D721Med (cell line): Measurements from ENCODE around the gene SH3PXD2A.

ENCODE experiments used
- DNase-seq: peaks from one replicate; pipeline ENCODE4 v3.0.0; 2011; ENCODE audit warnings: low spot score; ENCODE audit not compliant: insufficient read length
- FAIRE-seq: peaks from 2 replicates; lab custom pipeline; 2011; peaks lifted over from hg19 to GRCh38; lab: Jason Lieb, UNC
- CTCF ChIP-seq: IDR thresholded peaks from 2 replicates; pipeline ENCODE4 v1.5.1; 2012; ENCODE audit warnings: mild to moderate bottlenecking, control low read depth; ENCODE audit not compliant: insufficient read depth; ENCODE audit errors: missing control alignments

SH3PXD2A gene

GRCh38 chr10:103843045-103843444 lies 12.3 kb downstream of the SH3PXD2A start:
- no peak for TF ChIP-seq CTCF

GRCh38 chr10:103842605-103843004 lies 12.8 kb downstream of the SH3PXD2A start:
- TF ChIP-seq CTCF, result no peak
- DNase-seq, result no peak
- no peak for FAIRE-seq

More at GRCh38 chr10:103843045-103843444, 12.3 kb downstream of the SH3PXD2A start:
- DNase-seq, result no peak
- no peak for FAIRE-seq

- no peak for FAIRE-seq
Measured at GRCh38 chr10:103841519-103841918, 13.9 kb downstream of the SH3PXD2A start.

GRCh38 chr10:103840740-103841070 lies 14.7 kb downstream of the SH3PXD2A start:
- no peak for FAIRE-seq
- TF ChIP-seq CTCF, result no peak
- DNase-seq, result no peak

More at GRCh38 chr10:103841519-103841918, 13.9 kb downstream of the SH3PXD2A start:
- DNase-seq, result no peak
- no peak for TF ChIP-seq CTCF

- no peak for TF ChIP-seq CTCF
- no peak for DNase-seq
- no peak for FAIRE-seq
Measured at GRCh38 chr10:103839872-103840739, 15.3 kb downstream of the SH3PXD2A start.

GRCh38 chr10:103839519-103839871 lies 15.9 kb downstream of the SH3PXD2A start:
- no peak for TF ChIP-seq CTCF
- FAIRE-seq (no peak), DNase-seq (no peak)

GRCh38 chr10:103838862-103839518 lies 16.4 kb downstream of the SH3PXD2A start:
- TF ChIP-seq CTCF, result no peak
- FAIRE-seq, result no peak
- no peak for DNase-seq
